ENCODE results near the gene SALL4. TPM values are rescaled to one million over a fixed set of nuclear protein-coding genes. Genes with fewer than 3 reads are reported as not detected.

The SALL4 gene
- total RNA-seq, 1 donor from 2014 or later = 219 TPM

GRCh38 chr20:51752343-51752951, 49.9 kb downstream of the SALL4 start:
- peaks cover 4% of the 10 kb centered on the region for H3K4me1 Mint-ChIP-seq
- Histone ChIP-seq H3K9ac (no peak overlapping the region), H3K4me1 (no peaks in the 10 kb centered on the region), H3K4me2 (no peak overlapping the region), H3K36me3 (no peaks in the 10 kb centered on the region), H3K27ac (peak overlapping the region; percentile 72), H3K79me2 (ENCODE audit: low read depth) (peaks cover 15% of the 10 kb centered on the region), H3K4me3 (no peak overlapping the region), H3K27me3 (no peaks in the 10 kb centered on the region), H3F3A (ENCODE audit: low read depth) (peaks cover 15% of the 10 kb centered on the region), H4K20me1 (ENCODE audit: low read depth) (no peaks in the 10 kb centered on the region), H3K9me3 (ENCODE audit: low read depth) (no peaks in the 10 kb centered on the region), H2AFZ (replicated peaks) (no peak overlapping the region)
- H3K27me3 Mint-ChIP-seq (ENCODE audit: insufficient read depth, low read depth) = peaks cover 4% of the 10 kb centered on the region
- peak overlapping the region; percentile 27 for H3K27ac Mint-ChIP-seq
- H3K9me3 Mint-ChIP-seq = no peaks in the 10 kb centered on the region
- H3K36me3 Mint-ChIP-seq = peaks cover 2% of the 10 kb centered on the region
- DNase-seq (ENCODE audit: low spot score) = no peak
- TF ChIP-seq EZH2phosphoT487 (IDR thresholded peaks at IDR 0.05) = no peak
- no peak for TF ChIP-seq EZH2 (IDR thresholded peaks at IDR 0.05)
- TF ChIP-seq CTCF (IDR thresholded peaks at IDR 0.05) = no peak
- H3K4me3 Mint-ChIP-seq = no peak overlapping the region

GRCh38 chr20:51750770-51751388, 51.4 kb downstream of the SALL4 start:
- no peak overlapping the region for H3K9ac ChIP-seq
- no peak overlapping the region for H3K4me3 ChIP-seq
- no peaks in the 10 kb centered on the region for H3K9me3 ChIP-seq (ENCODE audit: low read depth)
- TF ChIP-seq EZH2phosphoT487 (IDR thresholded peaks at IDR 0.05) (no peak), CTCF (IDR thresholded peaks at IDR 0.05) (no peak), EZH2 (IDR thresholded peaks at IDR 0.05) (no peak)
- H4K20me1 ChIP-seq (ENCODE audit: low read depth) = no peaks in the 10 kb centered on the region
- no peak overlapping the region for H3K4me2 ChIP-seq
- peaks cover 15% of the 10 kb centered on the region for H3F3A ChIP-seq (ENCODE audit: low read depth)
- no peak for DNase-seq (ENCODE audit: low spot score)
- peaks cover 4% of the 10 kb centered on the region for H3K27me3 Mint-ChIP-seq (ENCODE audit: insufficient read depth, low read depth)
- H3K9me3 Mint-ChIP-seq = no peaks in the 10 kb centered on the region
- H3K27ac ChIP-seq = no peak overlapping the region
- H3K4me3 Mint-ChIP-seq = no peak overlapping the region
- H3K36me3 Mint-ChIP-seq = peaks cover 2% of the 10 kb centered on the region
- H3K36me3 ChIP-seq = no peaks in the 10 kb centered on the region
- H3K79me2 ChIP-seq (ENCODE audit: low read depth) = peaks cover 15% of the 10 kb centered on the region
- H3K27ac Mint-ChIP-seq = peak overlapping the region; percentile 25
- H3K4me1 ChIP-seq = no peaks in the 10 kb centered on the region
- H2AFZ ChIP-seq (replicated peaks) = no peak overlapping the region
- H3K27me3 ChIP-seq = no peaks in the 10 kb centered on the region
- H3K4me1 Mint-ChIP-seq = peaks cover 4% of the 10 kb centered on the region

GRCh38 chr20:51750037-51750769, 52.1 kb downstream of the SALL4 start:
- Mint-ChIP-seq H3K4me1 (peaks cover 4% of the 10 kb centered on the region), H3K36me3 (peaks cover 2% of the 10 kb centered on the region), H3K27ac (peak overlapping the region; percentile 39), H3K9me3 (no peaks in the 10 kb centered on the region), H3K27me3 (ENCODE audit: insufficient read depth, low read depth) (peaks cover 4% of the 10 kb centered on the region), H3K4me3 (no peak overlapping the region)
- no peaks in the 10 kb centered on the region for H3K36me3 ChIP-seq
- H3K4me2 ChIP-seq = no peak overlapping the region
- no peak overlapping the region for H2AFZ ChIP-seq (replicated peaks)
- H3K27me3 ChIP-seq = no peaks in the 10 kb centered on the region
- no peaks in the 10 kb centered on the region for H3K9me3 ChIP-seq (ENCODE audit: low read depth)
- H3K79me2 ChIP-seq (ENCODE audit: low read depth) = peaks cover 18% of the 10 kb centered on the region
- no peak for DNase-seq (ENCODE audit: low spot score)
- no peaks in the 10 kb centered on the region for H3K4me1 ChIP-seq
- H4K20me1 ChIP-seq (ENCODE audit: low read depth) = no peaks in the 10 kb centered on the region
- H3K4me3 ChIP-seq = no peak overlapping the region
- no peak overlapping the region for H3K9ac ChIP-seq
- no peak for TF ChIP-seq EZH2 (IDR thresholded peaks at IDR 0.05)
- TF ChIP-seq CTCF (IDR thresholded peaks at IDR 0.05) = no peak
- no peak for TF ChIP-seq EZH2phosphoT487 (IDR thresholded peaks at IDR 0.05)
- peaks cover 15% of the 10 kb centered on the region for H3F3A ChIP-seq (ENCODE audit: low read depth)
- H3K27ac ChIP-seq = no peak overlapping the region

Data from neural progenitor cell (in vitro differentiated cells).